Dermis microvascular lymphatic vessel endothelial cell (primary cell): ENCODE measurements around the gene DDN. TPM values are rescaled to one million over a fixed set of nuclear protein-coding genes. Genes with fewer than 3 reads are reported as not detected.
A peak's percentile ranks its signal among the peaks of the same experiment; 100 is the strongest.

Experiments
- DNase-seq, 2 donors: peaks; one replicate each; pipeline versions ENCODE4 v3.0.0 to v3.0.0-alpha.2; 2010; ENCODE audit warnings: low read depth in 2 of 2
- total RNA-seq: library from RNA; depleted of rRNA; stranded (reverse); fragments of >200 nt; gene quantifications from 2 replicates; pipeline ENCODE4 v1.2.1, GENCODE V29; 2014

Gene DDN
- total RNA-seq, 1 donor from 2014 or later = 0.13 TPM

GRCh38 chr12:48982397-48983080 lies 16.6 kb downstream of the DDN start:
- DNase-seq = no peak

GRCh38 chr12:48981757-48982157 lies 17.4 kb downstream of the DDN start:
- DNase-seq = no peak

GRCh38 chr12:48980953-48981756 lies 18.0 kb downstream of the DDN start:
- no peak for DNase-seq

GRCh38 chr12:48980389-48980952 lies 18.7 kb downstream of the DDN start:
- no peak for DNase-seq

- no peak for DNase-seq
These were observed 19.4 kb downstream of the DDN start for GRCh38 chr12:48979602-48980388.

- no peak for DNase-seq
These were observed 20.2 kb downstream of the DDN start for GRCh38 chr12:48978741-48979601.

GRCh38 chr12:48978291-48978740 lies 20.9 kb downstream of the DDN start, which contains the start of gene WNT1:
Gene WNT1, plus strand, starts transcription at chr12:48978322. Its CDS starts 329 bp downstream, at chr12:48978651.
- no peak for DNase-seq

GRCh38 chr12:48977290-48978281 lies 21.6 kb downstream of the DDN start:
- DNase-seq = peak in 1 of 2 donors; percentile 60

GRCh38 chr12:48973941-48974673 lies 25.1 kb downstream of the DDN start:
- DNase-seq = peak in 1 of 2 donors; percentile 64

- DNase-seq = no peak
These were observed 25.6 kb downstream of the DDN start for GRCh38 chr12:48973531-48973930.

GRCh38 chr12:48972952-48973483 lies 26.2 kb downstream of the DDN start:
- no peak for DNase-seq

- no peak for DNase-seq
These were observed 26.8 kb downstream of the DDN start for GRCh38 chr12:48972213-48972951.

GRCh38 chr12:48970702-48971334 lies 28.4 kb downstream of the DDN start:
- DNase-seq = no peak

- DNase-seq = peak in 1 of 2 donors; percentile 31
These were observed 29.1 kb downstream of the DDN start for GRCh38 chr12:48969833-48970701.

- no peak for DNase-seq
These were observed 29.9 kb downstream of the DDN start for GRCh38 chr12:48969160-48969771.

- DNase-seq = no peak
These were observed 30.7 kb downstream of the DDN start for GRCh38 chr12:48968467-48968866.
